HG03103 (cell line): Measurements from ENCODE around the gene TMEM217.

ENCODE experiments used
- ATAC-seq: cut with Tn5 transposase; IDR thresholded peaks from one replicate; pipeline ENCODE4 v1.9.1; 2021; ENCODE audit warnings: low read depth; ENCODE audit not compliant: unreplicated experiment

TMEM217 gene

DNA sequence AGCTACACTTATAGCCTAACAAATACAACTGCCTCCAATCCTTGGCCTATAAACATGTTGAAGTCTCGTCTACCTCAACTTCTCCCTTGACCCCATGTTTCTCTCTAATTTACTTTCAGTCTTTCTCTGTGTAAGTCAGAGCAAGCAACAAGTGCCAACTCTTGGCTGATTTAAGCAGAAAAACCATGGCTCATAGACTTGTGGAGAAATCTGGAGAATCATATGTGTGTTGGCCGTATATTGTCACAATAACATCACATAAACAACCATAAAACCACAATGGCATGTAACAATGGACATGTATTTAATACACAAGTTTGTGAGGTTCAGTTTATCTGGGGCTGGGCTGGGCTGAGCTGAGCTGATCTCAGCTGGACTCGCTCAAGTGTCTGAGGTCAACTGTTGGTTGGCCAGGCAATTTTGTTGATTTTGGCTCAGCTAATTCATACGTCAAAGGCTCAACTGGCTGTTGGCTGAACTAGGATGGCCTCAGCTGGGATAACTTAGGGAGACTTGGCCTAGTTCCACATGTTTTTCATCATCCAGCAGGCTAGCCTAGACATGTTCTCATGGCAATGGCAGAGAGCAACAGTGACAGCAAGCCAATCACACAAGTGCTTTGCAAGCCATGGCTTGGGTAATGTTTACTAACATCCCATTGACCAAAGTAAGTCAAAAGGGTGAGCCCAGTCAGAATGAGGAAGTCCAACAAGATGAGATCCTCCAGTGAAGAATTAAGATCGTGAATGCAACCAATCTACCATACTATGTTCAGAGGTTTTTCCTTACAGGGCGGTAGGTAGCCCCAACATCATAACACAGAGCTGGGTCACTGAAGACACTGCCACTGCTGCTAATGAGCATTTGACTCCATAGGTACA lies 13.3 kb downstream of the TMEM217 start:
- ATAC-seq = no peak

DNA sequence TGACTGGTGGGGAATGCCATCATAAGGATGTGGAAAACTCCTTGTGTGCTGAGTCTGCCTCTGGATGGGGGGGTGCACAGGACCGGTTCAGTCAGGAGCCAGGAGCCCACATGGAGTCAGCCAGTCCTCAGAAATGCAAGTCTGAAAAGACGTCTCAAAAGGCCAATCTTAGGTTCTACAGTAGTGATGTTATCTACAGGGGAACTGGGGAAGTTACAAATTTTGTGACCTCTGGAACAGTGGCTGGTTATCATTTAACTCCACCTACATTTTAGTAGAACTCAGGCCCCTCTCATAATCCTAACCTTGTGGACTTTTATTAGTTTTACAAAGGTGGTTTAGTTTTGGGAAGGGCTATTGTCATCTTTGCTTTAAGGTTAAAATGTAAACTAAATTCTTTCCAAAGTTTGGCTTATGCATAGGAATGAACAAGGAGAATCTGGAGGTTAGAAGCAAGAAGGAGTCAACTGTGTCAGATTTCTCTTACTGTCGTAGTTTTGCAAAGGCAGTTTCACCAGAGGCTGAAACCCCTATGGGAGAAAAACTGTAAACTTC lies 14.1 kb downstream of the TMEM217 start:
- no peak for ATAC-seq

DNA sequence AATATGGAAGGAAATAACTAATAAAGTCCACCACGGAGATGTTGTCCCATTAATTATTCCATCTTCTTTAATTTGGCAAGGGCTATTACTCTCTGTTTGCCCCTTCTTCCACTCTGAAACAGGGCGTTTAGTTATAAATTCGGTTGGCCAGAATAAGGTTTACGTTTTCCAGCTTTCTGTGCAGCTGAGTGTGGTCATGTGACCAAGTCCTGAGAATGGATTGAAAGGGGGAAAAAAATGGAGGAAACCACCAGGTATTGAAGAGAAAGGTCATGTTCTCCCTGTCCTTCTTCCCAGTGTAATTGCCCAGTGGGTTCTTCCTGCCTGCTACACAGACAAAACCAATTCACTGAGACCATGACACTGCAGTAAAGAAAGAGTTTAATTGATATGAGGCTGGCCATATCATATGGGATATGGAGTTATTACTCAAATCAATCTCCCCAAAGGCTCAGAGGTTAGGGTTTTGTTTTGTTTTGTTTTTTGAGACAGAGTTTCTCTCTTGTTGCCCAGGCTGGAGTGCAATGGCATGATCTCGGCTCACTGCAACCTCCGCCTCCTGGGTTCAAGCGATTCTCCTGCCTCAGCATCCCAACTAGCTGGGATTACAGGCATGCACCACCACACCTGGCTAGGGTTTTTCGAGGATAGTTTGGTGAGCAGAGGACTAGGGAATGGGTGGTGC lies 14.7 kb downstream of the TMEM217 start:
- ATAC-seq = no peak

DNA sequence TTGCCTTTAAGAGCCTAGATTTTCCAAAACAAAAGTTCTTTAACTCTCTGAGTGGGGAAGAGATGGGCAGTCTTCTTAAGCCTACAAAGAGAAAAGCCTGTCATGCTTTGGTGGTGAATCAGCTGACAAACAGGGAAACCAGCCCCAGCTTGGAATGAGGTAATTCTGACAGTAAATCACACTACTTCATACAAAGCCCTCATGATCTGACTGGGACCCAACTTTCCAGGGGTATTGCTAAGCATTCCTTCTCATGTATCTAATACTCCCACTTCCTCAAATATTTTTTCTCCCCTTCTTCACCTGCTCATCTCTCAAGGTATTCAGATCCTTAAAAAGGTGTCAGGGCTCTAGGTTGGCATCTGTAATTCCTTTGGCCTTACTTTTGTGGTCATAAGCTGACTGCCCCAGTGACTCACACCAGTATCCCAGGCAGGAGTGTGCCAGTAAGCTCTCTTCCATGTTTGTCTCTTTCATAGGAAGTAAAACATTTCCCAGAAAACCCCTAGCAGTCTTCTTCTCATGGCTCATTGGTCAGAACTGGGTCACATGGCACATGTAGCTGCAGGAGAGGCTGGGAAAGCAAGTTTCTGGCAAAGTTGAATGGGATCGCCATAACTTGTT lies 15.4 kb downstream of the TMEM217 start:
- ATAC-seq = no peak

DNA sequence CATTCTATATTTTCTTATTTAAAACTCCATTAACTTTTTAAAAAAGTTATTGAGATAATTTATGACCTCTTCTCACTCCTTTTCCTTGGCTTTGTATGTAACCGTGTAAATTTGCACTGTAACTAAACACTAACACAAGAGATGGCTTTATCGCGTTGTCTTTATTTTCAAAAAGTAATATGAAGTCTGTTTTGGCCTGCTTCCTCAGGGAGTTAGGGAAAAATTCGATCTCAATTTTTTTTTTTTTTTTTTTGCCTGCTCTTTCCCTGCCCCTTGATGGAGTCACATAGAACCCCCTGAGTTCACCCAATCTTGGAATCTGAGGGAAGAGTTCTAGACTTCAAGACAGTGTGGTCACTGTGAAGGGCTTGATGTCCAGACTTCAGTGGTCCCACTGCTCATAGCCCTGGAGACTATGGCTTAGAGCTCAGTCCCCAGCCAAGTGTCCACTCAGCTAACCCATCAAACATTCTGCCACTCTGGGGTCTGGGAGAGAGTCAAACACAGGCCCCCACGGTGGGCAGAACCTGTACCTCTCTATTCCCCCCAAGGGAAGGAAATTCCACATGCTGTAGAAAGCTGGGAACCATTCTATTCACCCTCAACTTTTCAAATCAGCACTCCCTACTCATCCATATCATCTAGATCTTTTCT lies 16.0 kb downstream of the TMEM217 start:
- ATAC-seq = no peak

GRCh38 chr6:37241131-37241530 lies 16.8 kb downstream of the TMEM217 start:
- ATAC-seq = no peak

- ATAC-seq = no peak
These were observed 17.8 kb downstream of the TMEM217 start for GRCh38 chr6:37239950-37240713.

DNA sequence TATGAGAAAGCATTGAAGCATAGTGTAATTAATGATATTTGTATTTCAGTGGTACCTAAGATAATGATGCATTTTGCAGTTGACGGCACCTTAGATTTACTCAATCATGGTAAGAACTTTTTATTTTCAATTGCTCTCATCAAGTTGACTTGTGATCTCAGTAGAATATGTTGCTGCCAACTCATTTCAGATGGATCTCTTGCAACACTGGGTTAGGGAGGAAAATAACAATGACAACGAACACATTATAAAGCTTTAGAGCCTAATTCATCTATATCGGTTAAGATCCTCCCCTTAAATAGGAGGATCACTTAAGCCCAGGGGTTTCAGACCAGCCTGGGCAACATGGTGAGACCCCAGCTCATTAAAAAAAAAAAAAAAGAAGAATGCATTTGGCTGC lies 18.4 kb downstream of the TMEM217 start:
- no peak for ATAC-seq

GRCh38 chr6:37238381-37238780 lies 19.6 kb downstream of the TMEM217 start:
- ATAC-seq = no peak

DNA sequence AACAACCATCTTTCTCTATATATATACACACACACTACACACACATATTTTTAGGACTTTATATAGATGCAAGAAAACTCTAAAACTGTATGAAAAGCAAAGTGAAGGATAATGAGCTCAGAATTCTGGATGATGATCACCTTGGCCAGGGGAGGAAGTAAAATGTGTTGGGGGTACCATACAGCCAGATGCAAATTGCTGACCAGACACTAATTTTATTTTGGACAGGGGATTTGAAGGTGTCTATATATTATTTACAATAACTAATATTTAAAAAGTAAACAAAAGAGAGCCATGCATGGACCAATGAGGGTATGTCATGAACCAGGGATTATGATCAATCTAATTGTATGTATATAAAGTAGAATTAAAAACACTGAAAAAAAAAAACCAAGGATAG lies 20.2 kb downstream of the TMEM217 start:
- no peak for ATAC-seq

DNA sequence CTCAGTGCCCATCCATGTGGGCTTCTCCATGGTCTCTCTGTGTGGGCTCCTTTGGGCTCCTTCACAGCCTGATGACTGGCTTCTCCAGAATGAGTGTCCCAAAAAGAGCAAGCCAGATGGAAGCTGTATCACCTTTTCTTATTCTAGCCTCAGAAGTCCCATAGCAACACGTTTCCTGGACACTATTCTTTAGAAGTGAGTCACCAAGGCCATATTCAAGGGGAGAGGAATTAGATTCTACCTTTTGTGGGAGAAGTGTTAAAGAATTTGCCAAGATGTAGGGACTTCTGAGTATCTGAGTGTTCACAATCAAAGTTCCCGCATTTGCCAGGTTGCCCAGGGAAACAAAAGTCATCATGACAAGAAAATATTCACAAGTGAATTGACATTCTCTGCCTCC lies 21.0 kb downstream of the TMEM217 start:
- no peak for ATAC-seq

- ATAC-seq = no peak
These were observed 24.4 kb downstream of the TMEM217 start for GRCh38 chr6:37233541-37233940.

- ATAC-seq = no peak
These were observed 25.4 kb downstream of the TMEM217 start for GRCh38 chr6:37232430-37233017.

DNA sequence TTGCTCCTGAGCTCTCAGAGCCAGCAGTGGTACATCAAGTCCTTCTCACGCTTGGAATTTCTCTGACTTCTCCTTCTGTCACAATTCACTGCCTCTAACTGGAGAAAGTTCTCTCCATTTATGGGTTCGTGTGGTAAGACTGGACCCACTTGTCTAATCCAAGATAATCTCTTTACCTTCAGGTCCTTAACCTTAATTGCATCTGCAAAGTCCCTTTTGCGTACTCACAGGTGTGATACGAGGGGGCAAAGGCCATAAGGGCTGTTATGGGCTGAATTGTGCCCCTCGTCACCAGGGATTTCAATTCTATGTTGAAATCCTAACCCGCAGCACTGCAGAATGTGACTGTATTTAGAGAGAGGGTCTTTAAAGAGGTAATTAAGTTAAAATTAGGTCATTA lies 27.8 kb downstream of the TMEM217 start:
- ATAC-seq = no peak

- no peak for ATAC-seq
These were observed 32.4 kb downstream of the TMEM217 start for GRCh38 chr6:37225350-37226169.

- ATAC-seq = no peak
These were observed 35.0 kb downstream of the TMEM217 start for GRCh38 chr6:37222992-37223391.

- peak; percentile 83 for ATAC-seq
These were observed 35.6 kb downstream of the TMEM217 start for GRCh38 chr6:37222125-37222967.

DNA sequence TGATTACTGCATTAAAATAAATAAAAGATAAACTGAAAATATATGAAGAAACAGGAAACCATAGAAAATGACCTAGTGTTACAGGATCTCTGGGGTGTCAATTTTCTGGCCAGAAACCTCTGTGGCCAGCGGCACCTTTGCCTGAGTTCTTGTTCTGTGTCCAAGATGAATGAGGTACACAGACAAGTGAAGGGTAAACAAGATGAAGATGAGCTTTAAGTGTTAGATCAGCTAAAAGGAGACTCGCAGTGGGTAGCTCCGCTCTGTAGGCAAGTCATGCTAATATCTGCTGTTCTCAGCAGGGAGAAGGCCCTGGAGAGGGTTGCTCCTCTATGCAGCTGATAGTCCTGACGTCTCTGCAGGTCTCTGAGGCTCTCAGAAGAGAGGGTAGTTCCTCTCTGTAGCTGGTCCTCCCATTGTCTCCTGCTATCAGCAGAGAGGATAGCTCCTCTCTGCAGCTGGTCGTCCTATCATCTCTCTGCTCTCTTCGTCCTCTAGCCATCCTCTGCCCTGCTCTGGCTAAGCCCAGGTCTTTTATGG lies 36.3 kb downstream of the TMEM217 start:
- no peak for ATAC-seq
